22Rv1 (cell line): ENCODE data around the gene RGS11.

Experiments
- ZFX ChIP-seq: fragments of 450-650 bp; IDR thresholded peaks from 2 replicates; pipeline ENCODE4 v1.6.1; 2017; ENCODE audit warnings: antibody characterized with exemption, borderline replicate concordance
- TF ChIP-seq, protein P1 (sequence below): fragments of 450-650 bp; IDR thresholded peaks from 2 replicates; pipeline ENCODE4 v1.5.1; 2017; ENCODE audit warnings: mild to moderate bottlenecking

DNA sequence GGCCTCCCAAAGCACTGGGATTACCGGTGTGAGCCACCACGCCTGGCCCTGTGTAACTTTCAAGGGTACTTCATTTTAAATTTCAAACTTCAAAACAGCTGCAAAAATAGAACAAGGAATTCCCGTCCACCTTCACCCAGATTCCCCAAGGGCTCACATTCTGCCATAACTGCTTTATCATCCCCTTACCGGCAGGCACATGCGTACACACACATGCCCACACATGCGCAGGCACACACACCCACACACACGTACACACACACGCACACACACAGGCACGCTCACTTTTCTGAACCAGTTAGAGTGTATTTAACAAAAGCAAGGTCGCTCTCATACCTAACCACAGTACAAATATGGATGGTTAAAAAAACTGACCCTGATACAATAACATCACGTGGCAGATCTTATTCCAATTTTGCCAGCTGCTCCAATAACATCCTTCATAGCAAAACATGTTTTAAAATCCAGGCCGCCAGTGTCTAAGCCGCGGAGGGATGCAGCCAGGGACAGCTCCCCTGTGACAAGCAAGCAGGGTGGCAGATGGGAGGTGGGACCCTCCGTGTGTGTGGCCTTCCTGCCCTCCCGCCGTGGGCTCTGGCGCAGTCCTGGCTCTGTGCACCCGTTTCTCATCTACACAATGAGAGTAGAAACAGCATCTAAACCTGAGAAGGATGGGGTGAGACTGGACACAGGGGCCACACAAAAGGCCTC lies 30.3 kb upstream of the RGS11 start:
- TF ChIP-seq, protein P1, sequence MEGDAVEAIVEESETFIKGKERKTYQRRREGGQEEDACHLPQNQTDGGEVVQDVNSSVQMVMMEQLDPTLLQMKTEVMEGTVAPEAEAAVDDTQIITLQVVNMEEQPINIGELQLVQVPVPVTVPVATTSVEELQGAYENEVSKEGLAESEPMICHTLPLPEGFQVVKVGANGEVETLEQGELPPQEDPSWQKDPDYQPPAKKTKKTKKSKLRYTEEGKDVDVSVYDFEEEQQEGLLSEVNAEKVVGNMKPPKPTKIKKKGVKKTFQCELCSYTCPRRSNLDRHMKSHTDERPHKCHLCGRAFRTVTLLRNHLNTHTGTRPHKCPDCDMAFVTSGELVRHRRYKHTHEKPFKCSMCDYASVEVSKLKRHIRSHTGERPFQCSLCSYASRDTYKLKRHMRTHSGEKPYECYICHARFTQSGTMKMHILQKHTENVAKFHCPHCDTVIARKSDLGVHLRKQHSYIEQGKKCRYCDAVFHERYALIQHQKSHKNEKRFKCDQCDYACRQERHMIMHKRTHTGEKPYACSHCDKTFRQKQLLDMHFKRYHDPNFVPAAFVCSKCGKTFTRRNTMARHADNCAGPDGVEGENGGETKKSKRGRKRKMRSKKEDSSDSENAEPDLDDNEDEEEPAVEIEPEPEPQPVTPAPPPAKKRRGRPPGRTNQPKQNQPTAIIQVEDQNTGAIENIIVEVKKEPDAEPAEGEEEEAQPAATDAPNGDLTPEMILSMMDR, result no peak
- TF ChIP-seq ZFX, result no peak
